HG02885 (cell line): ENCODE data around the gene ITLN2.
"Not testable (repeated sequence)": the region's sequence is repeated elsewhere in the genome, so short reads cannot be mapped to it uniquely, and the experiment has no call there.

ENCODE experiments used
- ATAC-seq: cut with Tn5 transposase; IDR thresholded peaks from one replicate; pipeline ENCODE4 v1.9.1; 2021; ENCODE audit warnings: mild to moderate bottlenecking; ENCODE audit not compliant: unreplicated experiment, poor library complexity

Gene ITLN2

GRCh38 chr1:160910170-160910750 is 44.3 kb downstream of the ITLN2 start:
- ATAC-seq: no peak

DNA sequence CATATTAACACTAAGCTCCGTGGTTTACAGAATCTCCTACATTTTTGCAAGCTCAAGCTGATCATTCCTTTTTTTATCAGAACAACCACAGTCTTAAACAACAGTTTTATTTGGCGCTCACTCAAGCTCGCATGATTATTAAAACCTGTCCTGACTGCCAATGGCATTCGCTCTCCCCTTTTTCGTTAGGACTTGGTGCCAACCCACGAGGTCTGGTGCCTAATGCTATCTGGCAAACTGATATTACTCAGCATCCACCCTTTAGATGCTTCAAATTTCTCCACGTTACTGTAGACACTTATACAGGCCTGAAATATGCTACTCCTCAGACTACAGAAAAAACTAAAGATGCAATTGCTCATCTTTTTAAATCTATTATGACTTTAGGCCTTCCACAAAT is 46.6 kb downstream of the ITLN2 start:
- no peak for ATAC-seq

GRCh38 chr1:160905617-160905989 is 49.0 kb downstream of the ITLN2 start:
- ATAC-seq: no peak

DNA sequence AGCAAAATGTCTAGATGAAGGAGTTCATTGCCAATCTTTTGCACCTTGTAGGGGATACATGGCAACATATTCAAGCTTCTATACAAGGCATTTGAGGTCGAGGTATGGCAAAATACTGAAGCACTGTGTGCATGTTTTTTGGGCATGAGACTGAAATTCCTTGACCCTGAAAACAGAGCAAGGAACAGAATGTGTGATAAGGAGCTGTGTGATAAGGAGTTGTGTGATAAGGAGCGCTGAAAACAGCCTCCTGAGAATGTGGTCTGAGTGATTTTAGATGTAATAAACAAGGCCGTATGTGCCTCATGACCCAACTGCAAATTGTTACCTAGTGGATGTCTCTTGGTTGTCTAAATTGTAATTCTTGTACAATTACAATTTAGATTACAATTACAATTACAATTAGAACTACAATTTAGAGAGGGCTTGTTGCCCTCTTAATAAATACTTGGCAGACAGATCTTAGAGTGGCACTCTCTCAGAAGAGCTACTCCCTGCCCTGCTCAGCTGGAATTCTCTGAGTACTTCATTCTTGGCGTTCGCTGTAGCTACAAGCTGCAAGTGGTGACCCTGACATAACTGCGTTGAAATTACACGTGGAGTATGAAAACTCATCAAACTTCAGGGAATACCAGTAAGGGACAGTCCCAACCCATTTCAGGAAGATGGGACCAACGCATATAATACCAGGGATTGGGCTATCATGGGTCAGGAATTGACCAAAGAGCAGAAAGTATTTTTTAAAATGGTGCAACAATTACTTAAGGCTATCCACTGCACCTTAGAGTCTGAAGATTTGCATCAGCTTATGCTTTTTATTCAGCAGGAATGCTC is 49.6 kb downstream of the ITLN2 start:
- ATAC-seq: no peak

- ATAC-seq: not testable (repeated sequence)
Measured at GRCh38 chr1:160902251-160902650, 52.4 kb downstream of the ITLN2 start.

DNA sequence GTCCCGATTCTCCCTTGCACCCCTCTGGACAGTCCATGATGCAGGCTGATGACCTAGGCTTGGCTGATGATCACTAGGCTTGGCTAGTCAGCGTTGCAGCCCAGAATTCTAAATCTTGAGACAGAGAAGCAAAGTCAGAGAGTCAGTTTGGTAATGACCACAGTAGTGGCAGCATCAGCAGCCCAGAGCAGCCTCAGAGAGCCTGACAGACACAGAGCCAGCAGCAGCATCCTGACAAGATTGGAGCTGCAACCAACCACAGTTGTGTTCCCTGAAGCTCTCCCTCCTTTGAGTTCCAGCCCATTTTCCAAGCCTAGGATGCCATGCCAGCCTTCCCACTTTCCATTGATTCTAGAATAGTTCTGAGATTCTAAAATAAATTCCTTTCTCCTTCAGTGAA is 52.8 kb downstream of the ITLN2 start:
- ATAC-seq: no peak

- not testable (repeated sequence) for ATAC-seq
Measured at GRCh38 chr1:160900683-160901082, 53.9 kb downstream of the ITLN2 start.
